Right atrium auricular region (tissue), 2 donors: ENCODE data around the gene LINC01488. TPM values are rescaled to one million over a fixed set of nuclear protein-coding genes. Genes with fewer than 3 reads are reported as not detected.

Experiments
- DNase-seq: peaks from one replicate; pipeline ENCODE4 v3.0.0-alpha.2; 2019; ENCODE audit warnings: low spot score
- H3K27ac ChIP-seq, 2 donors: fragments of 200-600 bp; sonication (generic); 1 replicate in 1 of 2; 2 replicates in 1 of 2; pipeline ENCODE4 v1.5.1; 2016 to 2019
- H3K27me3 ChIP-seq, 2 donors: fragments of 200-600 bp; sonication (generic); one replicate each; pipeline versions ENCODE4 v1.5.1 to v1.6.0; 2017 to 2019
- H3K36me3 ChIP-seq: fragments of 200-600 bp; sonication (generic); one replicate; pipeline ENCODE4 v1.5.1; 2016
- H3K4me1 ChIP-seq, 2 donors: fragments of 200-600 bp; sonication (generic); one replicate each; pipeline versions ENCODE4 v1.5.1 to v1.6.0; 2017 to 2019
- H3K4me3 ChIP-seq, 2 donors: fragments of 200-600 bp; sonication (generic); 1 replicate in 1 of 2; 2 replicates in 1 of 2; pipeline ENCODE4 v1.5.1; 2017 to 2019; ENCODE audit warnings: mild to moderate bottlenecking in 1 of 2, moderate library complexity in 1 of 2
- H3K9me3 ChIP-seq, 2 donors: fragments of 200-600 bp; sonication (generic); one replicate each; pipeline ENCODE4 v1.5.1; 2019
- CTCF ChIP-seq, 2 donors: fragments of 200-600 bp; sonication (generic); IDR thresholded peaks; one replicate each; pipeline ENCODE4 v1.5.1; 2019; ENCODE audit warnings: antibody characterized with exemption in 2 of 2
- total RNA-seq, 2 donors: library from RNA; depleted of rRNA; stranded (reverse); fragments of >200 nt; gene quantifications; one replicate each; pipeline ENCODE4 v1.1.0, GENCODE V29; 2016

LINC01488 gene
- total RNA-seq, 2 donors from 2014 or later = not detected

- H3K4me3 ChIP-seq = no peak overlapping the region
- TF ChIP-seq CTCF (IDR thresholded peaks at IDR 0.05) = no peak
- H3K36me3 ChIP-seq = no peaks in the 10 kb centered on the region
- H3K27me3 ChIP-seq = no peaks in the 10 kb centered on the region
- no peak for DNase-seq
- H3K4me1 ChIP-seq = peaks cover 0 to 54% of the 10 kb centered on the region in 2 donors
- H3K9me3 ChIP-seq = no peaks in the 10 kb centered on the region
- H3K27ac ChIP-seq = peak overlapping the region in 1 of 2 donors; percentile 75
Measured at GRCh38 chr11:69487849-69488542, 6.5 kb downstream of the LINC01488 start.

- H3K9me3 ChIP-seq = no peaks in the 10 kb centered on the region
- H3K4me3 ChIP-seq = no peak overlapping the region
- no peak for TF ChIP-seq CTCF (IDR thresholded peaks at IDR 0.05)
- no peak for DNase-seq
- no peaks in the 10 kb centered on the region for H3K27me3 ChIP-seq
- H3K36me3 ChIP-seq = no peaks in the 10 kb centered on the region
- H3K27ac ChIP-seq = peak overlapping the region; percentile 75 to 84
- H3K4me1 ChIP-seq = peaks cover 0 to 54% of the 10 kb centered on the region in 2 donors
Measured at GRCh38 chr11:69488543-69488940, 7.1 kb downstream of the LINC01488 start.

- DNase-seq = no peak
- no peak for TF ChIP-seq CTCF (IDR thresholded peaks at IDR 0.05)
- H3K9me3 ChIP-seq = no peaks in the 10 kb centered on the region
- H3K4me3 ChIP-seq = no peak overlapping the region
- peaks cover 0 to 51% of the 10 kb centered on the region in 2 donors for H3K4me1 ChIP-seq
- H3K27ac ChIP-seq = peak overlapping the region; percentile 75 to 84
- H3K36me3 ChIP-seq = no peaks in the 10 kb centered on the region
- no peaks in the 10 kb centered on the region for H3K27me3 ChIP-seq
Measured at GRCh38 chr11:69489031-69489745, 7.7 kb downstream of the LINC01488 start.

GRCh38 chr11:69489746-69490365 lies 8.4 kb downstream of the LINC01488 start:
- no peaks in the 10 kb centered on the region for H3K9me3 ChIP-seq
- peaks cover 0 to 48% of the 10 kb centered on the region in 2 donors for H3K4me1 ChIP-seq
- no peak for DNase-seq
- no peaks in the 10 kb centered on the region for H3K27me3 ChIP-seq
- no peak for TF ChIP-seq CTCF (IDR thresholded peaks at IDR 0.05)
- no peaks in the 10 kb centered on the region for H3K36me3 ChIP-seq
- peak overlapping the region; percentile 75 to 84 for H3K27ac ChIP-seq
- H3K4me3 ChIP-seq = no peak overlapping the region

GRCh38 chr11:69490516-69490915 lies 9.1 kb downstream of the LINC01488 start:
- Histone ChIP-seq H3K27ac (no peak overlapping the region), H3K4me1 (peaks cover 0 to 48% of the 10 kb centered on the region in 2 donors), H3K9me3 (no peaks in the 10 kb centered on the region), H3K27me3 (no peaks in the 10 kb centered on the region), H3K36me3 (no peaks in the 10 kb centered on the region), H3K4me3 (no peak overlapping the region)
- DNase-seq = no peak
- no peak for TF ChIP-seq CTCF (IDR thresholded peaks at IDR 0.05)
